H54 (cell line): ENCODE results near the gene SFT2D3.

Experiments used
- DNase-seq: peaks from one replicate; pipeline ENCODE4 v3.0.0; 2011; ENCODE audit warnings: low spot score, mixed read lengths; ENCODE audit not compliant: insufficient read length
- FAIRE-seq: peaks from 3 replicates; lab custom pipeline; 2011; peaks lifted over from hg19 to GRCh38; lab: Jason Lieb, UNC
- POLR2A ChIP-seq: IDR thresholded peaks from 2 replicates; pipeline ENCODE4 v1.6.1; 2011; ENCODE audit warnings: low read depth, mild to moderate bottlenecking, low read length

The SFT2D3 gene

GRCh38 chr2:127659408-127660290 lies 41.6 kb upstream of the SFT2D3 start:
- FAIRE-seq, result no peak
- TF ChIP-seq POLR2A, result no peak
- DNase-seq, result no peak

DNA sequence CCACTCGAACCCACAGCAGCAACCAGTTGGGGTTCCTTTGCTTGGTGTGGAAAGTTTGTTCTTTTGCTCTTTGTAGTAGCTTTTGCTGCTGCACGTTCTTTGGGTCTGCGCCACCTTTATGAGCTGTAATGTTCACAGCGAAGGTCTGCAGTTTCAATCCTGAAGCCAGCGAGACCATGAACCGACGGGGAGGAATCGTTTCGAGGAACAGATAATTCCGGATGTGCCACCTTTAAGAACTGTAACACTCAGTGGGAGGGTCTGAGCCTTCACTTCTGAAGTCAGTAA lies 41.1 kb upstream of the SFT2D3 start:
- DNase-seq (no peak), FAIRE-seq (no peak)
- TF ChIP-seq POLR2A, result no peak

GRCh38 chr2:127661072-127661649 lies 40.1 kb upstream of the SFT2D3 start:
- no peak for FAIRE-seq

GRCh38 chr2:127661949-127662510 lies 39.3 kb upstream of the SFT2D3 start:
- FAIRE-seq (no peak), DNase-seq (no peak)
- no peak for TF ChIP-seq POLR2A

More at GRCh38 chr2:127661072-127661649, 40.1 kb upstream of the SFT2D3 start:
- DNase-seq, result no peak
- TF ChIP-seq POLR2A, result no peak

DNA sequence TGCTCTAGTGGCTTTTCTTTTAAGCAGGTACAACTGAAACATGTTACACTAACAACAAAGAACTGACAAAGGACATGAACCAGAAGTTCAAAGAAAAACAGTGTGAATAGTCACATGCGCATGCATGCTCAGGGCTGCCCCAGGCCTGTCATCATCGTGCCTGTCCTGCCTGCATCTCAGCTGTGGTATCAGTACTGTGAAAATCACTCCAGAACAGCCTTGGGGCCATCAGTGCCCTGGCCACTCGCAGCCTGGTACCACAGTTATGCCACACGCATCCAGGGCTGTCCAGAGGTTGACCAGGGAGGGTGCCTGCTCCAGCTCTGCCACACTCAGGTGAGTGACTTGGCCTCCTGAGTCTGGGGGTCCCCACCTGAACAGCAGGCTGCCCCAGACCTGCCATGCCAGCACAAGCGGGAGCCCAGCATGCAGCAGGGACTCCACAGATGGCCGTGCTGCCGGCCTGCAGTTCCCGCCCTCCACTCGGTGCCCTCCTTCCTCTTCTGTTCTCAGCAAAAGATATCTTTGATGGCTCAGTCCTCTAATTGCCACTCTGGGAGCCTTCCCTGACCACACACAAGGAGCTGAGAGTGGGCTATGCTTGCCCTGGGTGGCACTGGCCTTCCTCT lies 38.2 kb upstream of the SFT2D3 start:
- no peak for TF ChIP-seq POLR2A
- DNase-seq, result no peak
- no peak for FAIRE-seq

GRCh38 chr2:127663566-127664064 lies 37.7 kb upstream of the SFT2D3 start:
- DNase-seq (no peak), FAIRE-seq (no peak)
- TF ChIP-seq POLR2A, result no peak

- TF ChIP-seq POLR2A, result no peak
- DNase-seq (no peak), FAIRE-seq (no peak)
Observed at GRCh38 chr2:127664065-127664894, 37.0 kb upstream of the SFT2D3 start.

DNA sequence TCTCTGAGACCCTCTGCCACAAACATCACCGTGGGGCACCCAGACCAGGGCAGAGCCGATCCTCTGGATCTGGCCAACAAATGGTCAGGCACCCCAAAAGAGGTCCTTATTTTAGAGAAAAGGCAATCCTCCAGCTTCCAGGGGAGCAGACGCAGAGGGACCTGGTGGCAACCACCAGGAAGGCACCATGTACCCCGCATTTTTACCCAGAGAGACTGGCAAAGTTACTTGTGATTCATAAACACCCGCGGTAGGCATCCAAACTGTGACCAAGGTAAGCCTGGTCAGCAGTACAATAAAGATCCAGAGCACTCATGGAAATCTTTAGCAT lies 36.4 kb upstream of the SFT2D3 start:
- FAIRE-seq (no peak), DNase-seq (no peak)
- TF ChIP-seq POLR2A, result no peak

GRCh38 chr2:127665267-127665893 lies 35.9 kb upstream of the SFT2D3 start:
- DNase-seq (no peak), FAIRE-seq (no peak)
- no peak for TF ChIP-seq POLR2A

DNA sequence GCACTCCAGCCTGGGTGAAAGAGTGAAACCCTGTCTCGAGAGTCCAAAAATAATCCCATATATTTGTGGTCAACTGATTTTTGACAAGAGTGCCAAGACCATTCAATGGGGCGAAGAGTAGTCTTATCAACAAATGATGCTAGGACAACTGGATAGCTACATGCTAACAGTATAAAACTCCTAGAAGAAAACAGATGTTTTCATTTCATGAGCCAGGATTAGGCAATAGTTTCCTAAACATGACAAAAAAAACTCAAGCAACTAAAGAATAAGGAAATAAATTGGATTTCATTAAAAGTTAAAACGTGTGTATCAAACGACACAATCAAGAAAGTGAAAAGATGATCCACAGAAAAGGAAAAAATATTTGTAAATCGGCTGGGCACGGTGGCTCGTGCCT lies 32.2 kb upstream of the SFT2D3 start:
- FAIRE-seq (no peak), DNase-seq (no peak)
- TF ChIP-seq POLR2A, result no peak

- DNase-seq, result no peak
- no peak for FAIRE-seq
Observed at GRCh38 chr2:127670055-127670956, 31.0 kb upstream of the SFT2D3 start.

DNA sequence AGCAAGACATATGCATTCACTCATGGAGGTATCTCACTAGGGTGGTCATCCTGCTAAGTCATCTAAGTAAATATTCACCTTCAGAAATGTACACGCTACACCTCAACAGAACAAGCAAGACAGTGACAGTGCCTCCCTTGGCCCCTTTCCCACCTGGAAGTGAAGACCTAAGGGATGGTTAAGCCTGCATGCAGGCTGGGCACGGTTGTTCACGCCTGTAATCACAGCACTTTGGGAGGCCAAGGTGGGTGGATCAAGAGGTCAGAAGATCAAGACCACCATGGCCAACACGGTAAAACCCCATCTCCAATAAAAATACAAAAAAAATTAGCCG lies 30.4 kb upstream of the SFT2D3 start:
- FAIRE-seq (no peak), DNase-seq (no peak)
- no peak for TF ChIP-seq POLR2A

More at GRCh38 chr2:127670055-127670956, 31.0 kb upstream of the SFT2D3 start:
- no peak for TF ChIP-seq POLR2A
